ENCODE measurements around the gene DAB2IP.
A peak's percentile ranks its signal among the peaks of the same experiment; 100 is the strongest.

DAB2IP gene

DNA sequence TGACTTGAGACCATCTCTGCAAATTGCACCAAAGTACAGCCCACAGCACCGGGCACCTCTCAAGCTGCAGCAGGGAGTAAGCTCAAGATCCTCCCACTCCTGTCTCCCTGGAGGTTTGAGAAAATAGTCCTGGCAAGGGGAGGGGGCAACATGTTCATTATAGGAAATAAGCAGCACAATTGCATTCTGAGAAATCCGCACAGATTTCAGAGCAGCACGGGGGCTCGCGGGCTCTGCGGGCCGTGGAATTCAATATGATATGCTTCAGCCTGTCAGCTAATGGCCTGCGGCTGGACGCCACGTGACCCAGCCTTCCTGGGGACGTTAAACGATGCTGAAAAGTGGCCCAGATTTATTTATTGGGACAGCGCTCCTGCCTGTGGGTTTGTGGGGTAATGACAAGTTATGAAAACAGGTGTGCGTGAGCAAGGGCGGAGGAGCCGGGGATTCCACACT lies 156.4 kb downstream of the DAB2IP start:
- no peak for DNase-seq (ENCODE audit: low read depth, low spot score)
- H3K27ac ChIP-seq = no peak overlapping the region

DNA sequence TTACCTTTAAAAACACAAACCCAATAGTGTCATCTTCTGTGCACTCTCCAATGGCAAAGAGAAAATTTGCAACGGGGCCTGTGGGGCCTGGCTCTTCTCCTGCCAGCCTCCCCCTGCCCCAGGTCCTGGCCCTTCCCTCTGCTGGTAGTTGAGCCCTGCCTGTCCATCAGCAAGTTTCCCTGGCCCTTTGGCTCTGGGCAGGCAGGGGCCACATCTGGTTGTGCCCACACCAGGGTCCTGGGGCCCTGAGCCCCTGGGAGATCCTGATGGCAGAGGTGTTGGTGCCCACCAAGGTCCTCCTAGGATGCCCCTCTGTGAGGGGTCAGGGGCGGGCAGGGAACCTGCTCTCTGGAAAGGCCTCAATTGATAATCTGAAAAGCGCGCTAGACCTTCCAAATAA lies 157.3 kb downstream of the DAB2IP start:
- no peak for DNase-seq (ENCODE audit: low read depth, low spot score)
- no peak overlapping the region for H3K27ac ChIP-seq

DNA sequence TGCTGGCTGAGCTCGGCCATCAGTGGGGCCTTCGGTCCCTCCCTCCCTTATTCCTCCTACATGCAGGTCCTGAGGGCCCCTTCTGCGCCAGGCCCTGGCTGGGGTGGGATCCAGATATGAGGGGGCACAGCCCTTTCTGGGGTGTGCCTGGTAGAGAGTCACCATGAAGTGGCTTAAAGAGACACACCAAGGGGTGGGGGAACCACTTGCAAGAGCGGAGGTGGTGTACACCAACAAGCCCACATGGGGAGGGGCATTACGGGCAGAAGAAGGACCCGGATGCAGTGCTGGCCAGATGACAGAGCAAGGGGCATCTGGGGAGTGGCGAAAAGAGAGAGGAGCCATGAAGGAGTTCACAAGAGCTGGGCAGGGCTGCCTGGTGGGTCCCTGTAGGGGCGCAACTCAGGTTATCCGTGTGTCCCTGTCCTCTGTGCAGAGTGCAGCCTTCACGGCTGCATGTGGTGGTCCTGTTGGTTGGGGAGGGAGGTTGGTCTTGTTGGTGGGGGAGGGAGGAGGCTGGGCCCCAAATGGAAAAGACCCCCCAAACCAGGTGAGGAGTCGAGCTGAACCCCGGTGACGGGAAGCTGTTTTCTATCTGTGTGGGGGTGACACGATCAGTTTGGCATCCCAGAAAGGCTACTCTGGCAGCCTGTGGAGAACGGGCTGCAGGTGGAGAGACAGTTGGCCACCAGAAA lies 158.1 kb downstream of the DAB2IP start:
- DNase-seq (ENCODE audit: low read depth, low spot score) = no peak
- H3K27ac ChIP-seq = no peak overlapping the region

DNA sequence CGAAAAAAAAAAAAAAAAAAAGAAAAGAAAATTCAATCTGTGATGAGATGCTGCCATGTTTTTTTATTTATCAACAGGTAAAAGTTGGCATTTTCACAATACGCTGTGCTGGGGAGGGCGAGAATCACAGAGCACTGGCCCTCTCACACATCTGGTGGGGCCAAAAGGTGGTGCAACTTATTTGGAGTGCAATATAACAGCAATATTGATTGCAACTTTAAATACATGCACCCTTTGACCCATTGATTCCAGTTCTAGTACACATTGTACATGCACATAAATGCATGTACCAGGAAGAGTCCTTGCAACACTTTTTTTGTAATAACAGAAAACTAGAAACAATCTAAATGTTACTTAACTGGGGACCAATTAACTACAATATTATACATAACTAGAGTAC lies 159.1 kb downstream of the DAB2IP start:
- no peak for DNase-seq (ENCODE audit: low read depth, low spot score)

DNA sequence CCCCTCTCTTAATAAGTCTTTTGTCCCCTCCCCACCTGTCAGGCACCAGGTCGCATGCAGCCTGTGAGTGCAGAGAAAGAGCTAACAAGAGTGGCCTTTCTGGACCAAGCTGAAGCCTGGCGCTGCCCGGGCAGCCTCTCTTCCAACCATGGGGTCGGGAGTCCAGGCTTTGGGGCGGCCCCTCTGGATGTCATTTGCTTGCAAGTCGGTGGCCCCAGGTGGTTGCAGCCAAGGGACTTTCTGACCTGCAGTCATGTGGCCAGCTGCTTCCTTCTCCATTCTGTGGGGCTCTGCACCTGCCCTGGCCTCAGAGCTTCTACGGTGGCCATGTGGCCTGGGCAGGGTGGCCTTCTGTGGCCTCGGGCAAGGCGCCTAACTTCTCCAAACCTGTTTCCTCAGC lies 159.7 kb downstream of the DAB2IP start:
- no peak overlapping the region for H3K27ac ChIP-seq
- no peak for DNase-seq (ENCODE audit: low read depth, low spot score)

More for the DNA sequence above, 159.1 kb downstream of the DAB2IP start:
- no peak overlapping the region for H3K27ac ChIP-seq

DNA sequence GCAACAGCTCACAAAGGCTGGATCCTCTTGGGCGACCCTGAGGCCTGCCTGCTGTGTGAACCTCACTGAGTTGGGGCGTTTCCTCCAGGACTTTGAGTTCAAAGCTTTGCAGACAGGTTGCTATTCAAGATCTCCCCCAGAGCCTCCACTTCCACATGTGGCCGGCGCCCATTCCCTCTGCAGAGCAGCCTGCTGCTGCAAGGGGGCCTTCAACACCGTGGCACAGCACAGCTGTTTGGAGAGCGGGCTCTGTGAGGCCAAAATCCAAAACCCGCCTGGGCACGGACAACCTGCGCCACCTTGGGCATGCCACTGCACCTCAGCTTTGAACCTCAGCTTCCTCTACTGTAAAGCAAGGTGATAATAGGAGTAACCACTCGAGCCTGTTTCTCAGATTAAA lies 160.3 kb downstream of the DAB2IP start:
- no peak overlapping the region for H3K27ac ChIP-seq
- DNase-seq (ENCODE audit: low read depth, low spot score) = no peak

DNA sequence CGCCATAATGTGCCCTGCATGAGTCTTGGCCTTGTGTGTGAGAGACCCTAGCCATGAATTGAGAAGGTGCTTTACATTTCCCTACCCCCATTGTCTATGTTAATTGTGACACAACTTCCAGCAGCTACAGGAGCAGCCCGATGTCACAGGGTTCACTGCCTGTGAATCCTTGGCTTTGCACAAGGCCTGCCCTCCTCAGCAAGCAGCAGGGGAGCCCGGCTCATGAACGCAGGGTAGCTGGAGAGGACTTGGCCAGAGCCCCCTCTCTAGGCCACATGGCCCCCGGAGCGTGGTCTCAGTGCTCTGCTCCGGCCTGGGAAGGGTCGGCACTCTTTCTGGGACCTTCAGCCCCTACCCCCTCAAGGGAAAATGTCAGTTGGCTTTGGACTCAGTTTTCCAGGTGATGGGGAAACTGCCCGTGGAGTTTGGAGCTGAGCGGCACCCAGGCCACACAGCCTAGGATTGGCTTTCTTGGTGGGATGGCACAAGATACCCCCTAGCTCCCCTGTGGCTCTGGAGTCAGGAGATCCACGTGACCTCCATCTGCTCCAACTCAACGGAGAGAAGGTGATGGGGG lies 160.8 kb downstream of the DAB2IP start:
- no peak for DNase-seq (ENCODE audit: low read depth, low spot score)
- H3K27ac ChIP-seq = no peak overlapping the region

DNA sequence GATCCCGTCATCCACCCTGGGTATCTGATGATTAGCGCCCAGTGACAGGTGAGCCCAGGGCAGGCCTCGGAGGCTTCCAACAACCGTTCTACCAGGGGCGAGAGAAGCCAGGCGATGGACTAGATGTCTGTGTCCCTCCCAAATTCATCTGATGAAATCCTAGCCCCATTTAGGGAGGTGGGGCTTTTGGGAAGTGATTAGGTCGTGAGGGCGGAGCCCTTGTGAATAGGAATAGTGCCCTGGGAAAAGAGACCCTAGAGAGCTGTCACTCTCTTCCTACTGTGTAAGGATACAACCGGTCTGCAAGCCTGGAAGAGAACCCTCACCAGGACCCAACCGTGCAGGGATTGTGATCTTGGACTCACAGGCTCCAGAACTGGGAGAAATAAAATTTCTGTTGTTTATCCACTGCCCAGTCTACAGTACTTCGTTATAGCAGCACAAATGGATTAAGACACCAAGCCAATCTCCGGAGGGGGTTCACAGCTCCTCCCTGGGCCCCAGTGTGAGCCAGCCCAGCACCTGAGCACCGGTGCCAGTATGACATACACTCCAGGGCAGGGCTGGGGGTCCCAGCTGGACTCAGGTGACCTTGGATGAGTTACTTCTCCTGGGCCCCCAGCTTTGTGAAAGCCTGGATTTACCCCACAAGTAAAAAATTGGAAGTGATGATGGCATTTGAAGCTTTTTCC lies 162.2 kb downstream of the DAB2IP start:
- DNase-seq (ENCODE audit: low read depth, low spot score) = no peak
- H3K27ac ChIP-seq = no peak overlapping the region

DNA sequence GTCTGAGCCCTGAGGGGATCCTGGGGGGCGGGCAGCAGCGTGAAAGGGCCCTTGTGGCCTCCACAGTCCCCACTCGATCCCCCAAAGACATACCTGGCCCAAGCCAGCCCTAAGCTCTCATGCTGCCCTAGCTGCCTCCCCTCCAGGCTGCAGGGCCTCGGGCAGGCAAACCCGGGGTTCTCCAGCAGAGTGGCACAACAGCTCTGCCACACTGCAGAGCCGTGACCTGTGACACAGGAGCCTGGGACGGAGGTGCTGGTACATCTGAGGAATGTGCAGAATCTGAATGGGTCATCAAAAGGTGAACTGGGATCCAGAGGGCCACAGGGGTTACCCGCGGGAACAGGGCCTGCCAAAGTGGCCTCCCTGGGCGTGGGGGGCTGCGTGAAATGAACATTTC lies 163.2 kb downstream of the DAB2IP start:
- H3K27ac ChIP-seq = no peak overlapping the region
- DNase-seq (ENCODE audit: low read depth, low spot score) = no peak

DNA sequence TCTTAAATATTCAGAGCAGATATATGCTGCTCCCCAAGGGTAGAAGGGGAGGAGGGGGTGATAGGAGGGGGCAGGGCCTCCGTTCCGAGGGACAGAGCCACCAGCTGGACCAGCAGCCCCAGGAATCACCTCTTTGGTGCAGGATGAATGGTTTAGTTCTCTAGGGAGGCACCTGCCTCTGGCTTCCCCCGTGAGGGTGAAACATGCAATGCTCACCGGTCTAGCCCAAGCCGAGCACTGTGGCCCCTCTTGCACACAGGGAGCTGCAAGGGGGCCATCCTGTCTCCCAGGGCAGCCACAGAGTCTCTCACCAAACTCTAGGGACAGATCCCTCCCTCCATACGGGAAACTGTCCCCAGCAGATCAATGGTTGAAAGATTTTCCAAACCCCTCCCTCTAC lies 163.7 kb downstream of the DAB2IP start:
- no peak for DNase-seq (ENCODE audit: low read depth, low spot score)

DNA sequence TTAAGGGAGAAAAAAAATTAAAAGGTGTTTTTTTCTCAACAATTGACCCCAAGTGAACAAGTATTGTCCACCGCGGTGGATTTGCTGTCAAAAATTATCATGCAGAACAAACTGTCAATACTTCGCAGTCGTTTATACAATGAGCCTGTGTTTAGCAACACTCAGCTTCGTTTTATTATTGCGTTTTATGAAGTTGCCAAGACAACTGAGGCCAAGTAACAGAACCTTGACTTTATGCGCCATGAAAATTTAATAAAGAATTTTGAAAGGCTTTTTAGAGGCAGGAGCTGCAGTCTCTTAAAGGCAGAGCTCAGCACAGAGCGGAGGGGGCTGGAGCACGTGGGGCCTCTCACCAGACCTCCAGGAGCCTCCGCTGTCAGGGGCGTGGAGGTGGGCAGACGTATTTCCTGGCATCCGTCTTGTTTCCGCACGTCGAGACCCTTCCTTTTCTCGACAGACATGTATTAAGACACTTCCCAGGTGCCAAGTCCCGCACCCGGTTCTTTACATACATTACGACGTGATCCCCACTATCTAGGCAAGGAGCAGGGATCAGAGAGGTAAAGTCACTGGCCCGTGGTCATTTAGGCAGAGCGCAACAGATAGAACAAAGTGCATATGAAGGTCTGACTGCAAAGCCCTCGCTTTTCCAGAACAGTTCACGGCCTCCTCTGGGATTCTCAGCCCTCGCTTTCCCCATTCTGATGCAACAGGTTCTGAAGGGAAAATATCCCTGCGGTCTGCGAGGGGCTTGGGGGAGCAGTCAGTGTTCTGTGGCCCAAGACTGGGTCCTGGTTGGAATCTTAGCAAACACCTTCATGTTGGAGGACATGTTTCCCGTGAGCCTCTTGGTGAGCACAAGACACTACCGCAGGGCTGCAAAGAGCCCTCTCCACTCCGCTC lies 164.4 kb downstream of the DAB2IP start:
- H3K27ac ChIP-seq = no peak overlapping the region

More for the DNA sequence above, 163.7 kb downstream of the DAB2IP start:
- no peak overlapping the region for H3K27ac ChIP-seq

DNA sequence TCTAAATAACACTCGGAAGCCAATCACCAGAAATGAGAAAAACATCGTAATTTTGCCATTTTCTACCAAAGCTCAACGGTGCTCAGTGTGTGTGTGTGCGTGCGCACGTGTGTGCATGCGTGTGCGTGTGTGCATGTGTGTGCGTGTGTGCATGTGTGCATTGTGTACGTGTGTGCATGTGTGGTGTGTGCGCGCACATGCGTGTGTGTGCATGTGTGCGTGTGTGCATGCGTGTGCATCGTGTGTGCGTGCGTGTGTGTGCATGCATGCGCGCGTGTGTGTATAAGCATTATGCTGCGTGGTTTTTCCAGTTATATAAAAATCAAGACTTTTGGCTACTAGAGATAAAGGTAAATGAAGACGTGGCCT lies 165.0 kb downstream of the DAB2IP start:
- H3K27ac ChIP-seq = no peak overlapping the region
- DNase-seq (ENCODE audit: low read depth, low spot score) = no peak

More for the DNA sequence above, 164.4 kb downstream of the DAB2IP start:
- DNase-seq (ENCODE audit: low read depth, low spot score) = no peak

DNA sequence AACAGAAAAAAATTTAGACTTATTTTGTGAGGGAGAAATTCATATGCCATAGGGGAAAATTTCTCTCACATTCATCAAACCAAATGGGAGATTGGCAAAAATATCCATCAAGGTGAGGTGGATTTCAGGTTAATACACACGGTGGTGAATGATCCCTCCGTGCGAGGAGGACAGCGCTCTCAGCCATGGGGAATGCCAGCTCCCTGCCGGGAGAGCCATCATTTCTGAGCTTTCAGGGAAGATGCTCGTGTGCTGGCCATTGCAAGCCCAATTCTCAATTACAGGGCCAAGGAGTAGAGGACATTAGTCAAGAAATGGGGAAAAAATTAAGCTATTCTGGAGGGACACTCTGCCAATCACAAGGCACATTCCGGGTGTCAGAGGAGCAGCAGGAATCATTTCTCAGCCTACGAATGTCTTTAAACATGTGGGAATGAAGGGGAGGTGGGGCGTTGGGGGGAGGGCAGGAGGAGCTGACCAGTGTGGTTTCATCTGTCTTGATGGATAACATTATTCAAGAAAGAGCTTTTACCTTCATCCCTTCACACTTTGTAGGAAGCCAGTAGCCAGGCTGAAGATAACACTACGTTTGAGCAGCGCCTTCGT lies 165.5 kb downstream of the DAB2IP start:
- DNase-seq (ENCODE audit: low read depth, low spot score) = no peak
- no peak overlapping the region for H3K27ac ChIP-seq

DNA sequence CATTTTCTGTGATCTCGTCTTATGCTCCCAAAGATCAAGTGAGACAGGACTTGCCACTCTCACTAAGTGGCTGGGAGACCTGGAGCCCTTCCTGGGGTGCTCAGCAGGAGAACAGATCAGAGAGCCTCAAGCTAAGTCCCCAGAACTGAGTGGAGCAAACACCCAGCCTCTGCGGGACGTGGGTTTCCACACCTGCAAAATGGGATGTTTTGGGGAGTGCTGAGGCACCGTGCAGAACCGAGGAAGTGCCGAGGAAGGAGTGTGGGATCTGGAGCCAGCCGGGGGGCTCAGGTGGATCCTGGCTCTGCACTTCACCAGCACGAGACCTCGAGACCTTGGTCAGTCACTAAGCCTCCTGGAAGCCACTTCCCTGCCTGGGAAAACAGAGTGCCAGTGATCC lies 166.0 kb downstream of the DAB2IP start:
- no peak for DNase-seq (ENCODE audit: low read depth, low spot score)
- no peak overlapping the region for H3K27ac ChIP-seq

DNA sequence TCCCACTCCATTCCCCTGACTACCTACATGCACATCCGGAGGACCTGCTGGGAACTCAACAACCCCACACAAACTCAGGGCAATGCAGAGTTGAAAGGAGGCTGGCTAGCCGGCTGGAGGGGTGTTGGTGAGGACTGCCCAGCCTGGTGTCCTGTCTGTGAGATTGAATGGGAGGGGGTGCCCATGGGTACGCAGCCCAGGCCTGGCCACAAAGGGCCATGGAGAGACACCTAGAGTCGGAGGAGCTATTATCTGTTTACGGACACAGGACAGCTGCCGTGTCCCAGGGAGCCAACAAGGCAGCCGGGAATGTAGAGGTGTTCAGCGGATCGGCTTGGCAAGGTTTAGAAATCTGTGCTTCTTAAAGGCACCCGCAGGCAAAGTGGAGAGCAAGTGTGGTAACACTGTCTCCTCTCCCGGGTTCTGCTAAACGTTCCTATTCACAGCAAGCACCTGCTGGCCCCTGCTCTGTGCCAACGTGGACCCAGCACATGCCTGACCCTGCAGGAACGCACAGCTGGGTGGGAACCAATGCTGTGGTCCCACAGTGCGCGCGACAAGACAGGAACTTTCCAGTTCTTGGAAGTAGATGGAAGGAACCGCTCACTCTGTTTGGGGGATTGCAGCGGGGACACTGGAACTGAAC lies 166.7 kb downstream of the DAB2IP start:
- no peak overlapping the region for H3K27ac ChIP-seq
- no peak for DNase-seq (ENCODE audit: low read depth, low spot score)

DNA sequence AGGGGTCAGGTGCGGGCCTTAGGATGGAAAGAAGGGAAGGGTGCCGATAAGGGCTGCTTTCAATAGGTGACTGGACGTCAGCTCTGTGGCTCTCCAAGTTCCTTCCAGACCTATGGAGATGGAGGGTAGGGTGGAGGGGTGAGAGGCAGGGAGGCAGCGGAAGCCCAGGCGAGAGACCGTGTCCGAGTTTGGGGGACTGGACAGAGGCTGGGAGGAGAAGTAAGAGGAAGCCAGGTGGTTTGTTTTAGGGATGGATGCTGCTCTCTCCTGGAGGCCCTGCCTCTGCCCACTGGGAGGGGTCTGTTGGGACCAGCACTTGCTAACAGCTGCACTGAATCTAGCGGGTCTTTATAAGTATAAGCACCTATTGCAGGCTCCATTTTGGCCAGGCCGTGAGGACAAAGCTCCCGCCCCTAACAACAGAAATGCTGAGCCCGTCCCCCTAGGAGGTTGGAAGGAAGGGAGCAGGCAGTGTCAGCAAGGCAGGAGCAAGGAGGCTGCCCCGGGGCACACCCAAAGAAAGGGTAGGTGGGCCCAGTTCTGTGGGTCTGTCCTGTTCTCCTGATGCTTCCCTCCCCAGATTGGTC lies 167.5 kb downstream of the DAB2IP start:
- no peak for DNase-seq (ENCODE audit: low read depth, low spot score)

DNA sequence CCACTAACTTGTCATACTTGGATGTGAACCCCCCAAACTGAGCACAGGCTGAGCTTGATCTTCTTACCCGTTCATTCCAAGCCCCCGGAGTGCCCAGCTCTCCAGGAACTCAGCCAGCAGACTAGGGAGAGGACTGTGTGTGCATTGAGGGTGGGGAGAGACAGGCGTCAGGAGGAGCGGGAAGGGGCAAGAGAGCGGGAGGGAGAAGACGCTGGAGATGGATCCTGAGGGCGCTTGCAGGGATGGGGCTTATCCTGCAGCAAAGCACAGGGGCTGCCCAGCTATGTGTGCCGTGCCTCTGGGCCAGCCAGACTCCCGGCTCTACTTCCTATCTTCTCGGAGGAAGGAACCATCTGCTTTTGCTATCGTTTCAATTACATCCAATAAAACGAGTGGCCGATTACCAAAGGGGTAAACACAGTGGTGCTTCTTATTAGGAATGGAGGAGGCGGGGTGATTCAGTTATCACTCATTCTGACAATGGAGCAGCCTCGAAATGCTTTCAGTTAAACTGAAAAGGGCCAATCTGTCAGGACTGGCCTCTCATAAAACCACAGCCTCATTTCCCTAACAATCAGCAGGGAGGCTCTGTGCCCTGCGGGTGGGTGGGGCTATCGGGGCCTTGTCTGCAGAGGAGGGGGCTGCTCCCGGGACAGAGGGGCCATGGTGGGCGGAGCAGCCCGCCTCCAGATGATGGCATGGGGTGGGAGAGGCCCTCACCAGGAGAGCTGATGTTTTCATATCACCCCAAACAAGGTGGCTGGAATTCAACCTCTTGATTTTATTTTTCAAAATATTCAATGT lies 168.2 kb downstream of the DAB2IP start:
- H3K27ac ChIP-seq = no peak overlapping the region
- DNase-seq (ENCODE audit: low read depth, low spot score) = peak; percentile 27

More for the DNA sequence above, 167.5 kb downstream of the DAB2IP start:
- H3K27ac ChIP-seq = no peak overlapping the region

DNA sequence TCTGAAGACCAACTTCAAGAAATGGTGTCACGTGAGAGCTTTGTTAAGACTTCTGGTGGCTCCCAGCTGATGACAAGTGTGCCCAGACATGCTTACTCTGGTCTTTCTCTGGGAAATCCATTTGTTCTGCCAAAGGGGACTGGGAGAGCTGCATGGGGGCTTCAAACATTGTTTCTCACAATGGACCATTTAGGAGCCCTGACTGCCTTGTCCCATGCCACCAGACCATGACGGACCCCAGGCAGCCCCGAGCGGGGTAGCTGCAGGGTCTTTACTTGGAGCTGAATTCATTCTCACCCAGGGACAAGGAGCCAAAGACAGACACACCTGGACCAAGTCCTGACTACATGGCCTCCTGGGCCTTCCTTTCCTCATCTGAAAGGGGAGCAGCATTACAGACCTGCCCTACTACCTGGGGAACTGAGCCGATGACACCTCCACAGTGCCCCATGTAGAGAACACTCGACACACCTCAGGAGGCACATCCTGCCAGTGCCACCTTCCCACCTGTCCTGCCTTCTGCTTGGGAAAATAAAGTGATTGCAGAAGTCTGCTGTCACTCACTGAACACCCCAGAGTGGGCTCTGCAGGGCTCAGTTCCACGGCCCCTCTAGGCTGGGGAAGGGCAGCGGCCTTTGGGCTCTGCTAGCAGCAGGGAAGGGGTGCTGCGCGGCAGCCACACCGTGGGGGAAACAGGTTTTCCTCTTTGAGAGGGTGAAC lies 169.0 kb downstream of the DAB2IP start:
- DNase-seq (ENCODE audit: low read depth, low spot score) = no peak
- H3K27ac ChIP-seq = no peak overlapping the region
